Breast epithelium (tissue), 4 donors: Measurements from ENCODE around the gene HIVEP3. TPM values are rescaled to one million over a fixed set of nuclear protein-coding genes. Genes with fewer than 3 reads are reported as not detected.

Experiments used
- DNase-seq, 2 donors: peaks; one replicate each; pipeline ENCODE4 v3.0.0-alpha.2; 2019; ENCODE audit warnings: low spot score in 2 of 2
- H3K27ac ChIP-seq, 2 donors: fragments of 200-600 bp; sonication (generic) in 1 of 2; one replicate each; pipeline ENCODE4 v1.5.1; 2016 to 2019; ENCODE audit warnings: mild to moderate bottlenecking in 1 of 2
- H3K27me3 ChIP-seq, 2 donors: fragments of 200-600 bp; sonication (generic) in 1 of 2; one replicate each; pipeline versions ENCODE4 v1.5.1 to v1.6.0; 2017 to 2019; ENCODE audit warnings: control low read depth in 1 of 2, mild to moderate bottlenecking in 1 of 2
- H3K36me3 ChIP-seq: fragments of 200-600 bp; one replicate; pipeline ENCODE4 v1.5.1; 2019
- H3K4me1 ChIP-seq, 2 donors: fragments of 200-600 bp; sonication (generic); one replicate each; pipeline ENCODE4 v1.5.1; 2016 to 2019; ENCODE audit warnings: control low read depth in 1 of 2
- H3K4me3 ChIP-seq, 3 donors: fragments of 200-600 bp; sonication (generic); 1 replicate in 2 of 3; 2 replicates in 1 of 3; pipeline ENCODE4 v1.5.1; 2016 to 2019; ENCODE audit warnings: mild to moderate bottlenecking in 3 of 3, moderate library complexity in 2 of 3
- H3K9me3 ChIP-seq, 2 donors: fragments of 200-600 bp; sonication (generic) in 1 of 2; one replicate each; pipeline ENCODE4 v1.5.1; 2016 to 2019; ENCODE audit warnings: control low read depth in 1 of 2
- CTCF ChIP-seq, 3 donors: fragments of 450-650 bp; IDR thresholded peaks; one replicate each; pipeline ENCODE4 v1.5.1; 2016 to 2017; ENCODE audit warnings: antibody characterized with exemption in 3 of 3, mild to moderate bottlenecking in 3 of 3, moderate library complexity in 3 of 3
- POLR2A ChIP-seq: fragments of 450-650 bp; IDR thresholded peaks from one replicate; pipeline ENCODE4 v1.6.1; 2016; ENCODE audit warnings: antibody characterized with exemption, mild to moderate bottlenecking, moderate library complexity
- POLR2AphosphoS5 ChIP-seq, 3 donors: sonication (generic); formaldehyde crosslinking; IDR thresholded peaks; one replicate each; pipeline ENCODE4 v1.6.1; 2017; ENCODE audit warnings: antibody characterized with exemption in 3 of 3
- intact Hi-C: fragments of 100-400 bp; cut with DNase I; formaldehyde crosslinking; loops from one replicate; pipeline ENCODE4 v1.15.1; 2023; ENCODE audit warnings: low total_unique reads
- total RNA-seq, 3 donors: library from RNA; depleted of rRNA; stranded (reverse); fragments of >200 nt; gene quantifications; one replicate each; pipeline ENCODE4 v1.1.0, GENCODE V29; 2016

The HIVEP3 gene
- total RNA-seq, 3 donors from 2014 or later: 3.5 to 13.5 (median 9.2) TPM

- H3K27ac ChIP-seq: no peak overlapping the region
- intact Hi-C loops: no loop called here
- H3K4me3 ChIP-seq: no peak overlapping the region
- TF ChIP-seq CTCF (IDR thresholded peaks at IDR 0.05) (no peak), POLR2A (no peak), POLR2AphosphoS5 (IDR thresholded peaks at IDR 0.05) (no peak)
- no peaks in the 10 kb centered on the region for H3K9me3 ChIP-seq
- no peak for DNase-seq
- H3K4me1 ChIP-seq: peaks cover 3 to 15% of the 10 kb centered on the region in 2 donors
- H3K27me3 ChIP-seq: no peaks in the 10 kb centered on the region
- H3K36me3 ChIP-seq: no peaks in the 10 kb centered on the region
Measured at GRCh38 chr1:41513383-41513735, 405.4 kb downstream of the HIVEP3 start.

GRCh38 chr1:41512701-41513382 lies 405.9 kb downstream of the HIVEP3 start:
- DNase-seq: no peak
- Histone ChIP-seq H3K9me3 (no peaks in the 10 kb centered on the region), H3K4me1 (peaks cover 3 to 15% of the 10 kb centered on the region in 2 donors), H3K36me3 (no peaks in the 10 kb centered on the region), H3K4me3 (no peak overlapping the region), H3K27me3 (no peaks in the 10 kb centered on the region), H3K27ac (no peak overlapping the region)
- TF ChIP-seq CTCF (IDR thresholded peaks at IDR 0.05) (no peak), POLR2A (no peak), POLR2AphosphoS5 (IDR thresholded peaks at IDR 0.05) (no peak)
- intact Hi-C loops: no loop called here

- intact Hi-C loops: no loop called here
Measured at GRCh38 chr1:41511239-41511540, 407.5 kb downstream of the HIVEP3 start.

GRCh38 chr1:41510531-41511238 lies 408.0 kb downstream of the HIVEP3 start:
- H3K27ac ChIP-seq: no peak overlapping the region
- no peak for TF ChIP-seq CTCF (IDR thresholded peaks at IDR 0.05)
- no peak for TF ChIP-seq POLR2AphosphoS5 (IDR thresholded peaks at IDR 0.05)
- TF ChIP-seq POLR2A: no peak
- intact Hi-C loops: no loop called here
- H3K9me3 ChIP-seq: no peaks in the 10 kb centered on the region
- no peak overlapping the region for H3K4me3 ChIP-seq
- peaks cover under 1 to 3% of the 10 kb centered on the region in 2 donors for H3K4me1 ChIP-seq
- no peaks in the 10 kb centered on the region for H3K27me3 ChIP-seq
- H3K36me3 ChIP-seq: no peaks in the 10 kb centered on the region
- no peak for DNase-seq

More at GRCh38 chr1:41511239-41511540, 407.5 kb downstream of the HIVEP3 start:
- H3K4me1 ChIP-seq: peaks cover 3 to 6% of the 10 kb centered on the region in 2 donors
- H3K9me3 ChIP-seq: no peaks in the 10 kb centered on the region
- TF ChIP-seq POLR2A: no peak
- TF ChIP-seq POLR2AphosphoS5 (IDR thresholded peaks at IDR 0.05): no peak
- no peak for TF ChIP-seq CTCF (IDR thresholded peaks at IDR 0.05)
- no peak overlapping the region for H3K27ac ChIP-seq
- no peak overlapping the region for H3K4me3 ChIP-seq
- no peaks in the 10 kb centered on the region for H3K27me3 ChIP-seq
- no peaks in the 10 kb centered on the region for H3K36me3 ChIP-seq
- no peak for DNase-seq

DNA sequence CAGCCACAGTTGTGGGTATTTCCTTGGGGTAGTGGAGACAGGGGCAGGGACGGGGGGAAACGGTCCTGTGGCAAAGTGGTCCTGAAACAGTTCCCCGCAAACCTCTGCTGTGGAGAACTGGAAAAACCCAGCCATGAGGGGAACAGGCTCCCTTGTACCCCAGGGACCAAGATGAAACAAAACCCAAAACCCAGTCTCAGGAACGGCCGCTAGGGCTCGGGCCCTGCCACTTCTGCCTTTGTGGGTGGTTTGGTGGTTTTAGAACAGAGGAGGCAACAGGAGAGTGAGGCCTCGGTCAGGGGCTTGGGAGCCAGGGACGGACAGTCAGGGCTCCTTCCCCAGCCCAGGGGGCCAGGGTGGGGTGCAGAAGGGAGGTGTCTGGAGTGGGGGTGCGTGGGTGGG lies 409.5 kb downstream of the HIVEP3 start:
- H3K4me3 ChIP-seq: no peak overlapping the region
- no peaks in the 10 kb centered on the region for H3K27me3 ChIP-seq
- no peaks in the 10 kb centered on the region for H3K4me1 ChIP-seq
- DNase-seq: no peak
- no peaks in the 10 kb centered on the region for H3K36me3 ChIP-seq
- TF ChIP-seq POLR2AphosphoS5 (IDR thresholded peaks at IDR 0.05) (no peak), POLR2A (no peak), CTCF (IDR thresholded peaks at IDR 0.05) (no peak)
- intact Hi-C loops: no loop called here
- no peak overlapping the region for H3K27ac ChIP-seq
- H3K9me3 ChIP-seq: no peaks in the 10 kb centered on the region
